Brain microvascular endothelial cell (primary cell): Measurements from ENCODE around the gene POLR2H.

Source experiments
- DNase-seq: peaks from one replicate; pipeline ENCODE4 v3.0.0-alpha.2; 2020
- H3K27ac ChIP-seq: fragments of 250-450 bp; sonication (Bioruptor Pico); 2 replicates; pipeline ENCODE4 v1.5.1; 2020; ENCODE audit warnings: mild to moderate bottlenecking, moderate library complexity
- H3K27me3 ChIP-seq: fragments of 250-450 bp; sonication (Bioruptor Pico); replicated peaks from 2 replicates; pipeline ENCODE4 v1.5.1; 2020; ENCODE audit warnings: mild to moderate bottlenecking
- H3K36me3 ChIP-seq: fragments of 250-450 bp; sonication (Bioruptor Pico); replicated peaks from 2 replicates; pipeline ENCODE4 v1.5.1; 2020; ENCODE audit warnings: mild to moderate bottlenecking
- H3K4me3 ChIP-seq: 2 replicates; pipeline ENCODE4 v1.5.1; 2011; ENCODE audit warnings: low read depth, mild to moderate bottlenecking, control low read depth, low read length, moderate library complexity
- CTCF ChIP-seq: IDR thresholded peaks from 2 replicates; pipeline ENCODE4 v1.5.1; 2011; ENCODE audit warnings: low read depth, mild to moderate bottlenecking, moderate library complexity, low read length, control low read depth, inconsistent platforms; ENCODE audit errors: missing control alignments
- in situ Hi-C: cut with HindIII; loops from 2 replicates; pipeline ENCODE4 v1.10.0; 2017; ENCODE audit warnings: low sequenced_read_pairs, low pct_ligation_motif_present

Gene POLR2H

GRCh38 chr3:184414418-184415202 is 53.1 kb downstream of the POLR2H start:
- no peaks in the 10 kb centered on the region for H3K36me3 ChIP-seq
- no peak overlapping the region for H3K4me3 ChIP-seq
- in situ Hi-C loops: no loop called here
- H3K27me3 ChIP-seq: no peaks in the 10 kb centered on the region
- no peak for TF ChIP-seq CTCF
- DNase-seq: no peak
- no peak overlapping the region for H3K27ac ChIP-seq

- Histone ChIP-seq H3K36me3 (no peaks in the 10 kb centered on the region), H3K27me3 (no peaks in the 10 kb centered on the region), H3K27ac (no peak overlapping the region), H3K4me3 (no peak overlapping the region)
- in situ Hi-C loops: no loop called here
- DNase-seq: no peak
- no peak for TF ChIP-seq CTCF
Measured at GRCh38 chr3:184415203-184415490, 53.6 kb downstream of the POLR2H start.

GRCh38 chr3:184417619-184418327 is 56.3 kb downstream of the POLR2H start:
- Histone ChIP-seq H3K4me3 (no peak overlapping the region), H3K27me3 (no peaks in the 10 kb centered on the region), H3K27ac (no peak overlapping the region), H3K36me3 (no peaks in the 10 kb centered on the region)
- DNase-seq: peak; percentile 48
- in situ Hi-C loops: no loop called here
- TF ChIP-seq CTCF: peak; percentile 98
